Endothelial cell of umbilical vein (primary cell): Measurements from ENCODE around the gene MBD5.

Experiments used
- POLR2A ChIP-seq: IDR thresholded peaks from 2 replicates; pipeline ENCODE4 v1.6.1; 2012; ENCODE audit warnings: low read depth, mild to moderate bottlenecking, control low read depth, low read length
- POLR2AphosphoS5 ChIP-seq: IDR thresholded peaks from 2 replicates; pipeline ENCODE4 v1.6.1; 2012; ENCODE audit warnings: low read depth, mild to moderate bottlenecking, control low read depth, low read length, moderate library complexity; ENCODE audit not compliant: insufficient read depth
- TF ChIP-seq, protein P1 (sequence below), 2 donors: IDR thresholded peaks; 1 replicate in 1 of 2; 2 replicates in 1 of 2; pipeline ENCODE4 v1.5.1; 2011; ENCODE audit warnings: low read length in 2 of 2, mild to moderate bottlenecking in 2 of 2, moderate library complexity in 2 of 2, control low read depth in 1 of 2, inconsistent platforms in 1 of 2, low read depth in 1 of 2; ENCODE audit not compliant: insufficient read depth in 1 of 2; ENCODE audit errors: extremely low read depth in 1 of 2

GRCh38 chr2:148475626-148476025 lies 454.7 kb downstream of the MBD5 start:
- TF ChIP-seq, protein P1, sequence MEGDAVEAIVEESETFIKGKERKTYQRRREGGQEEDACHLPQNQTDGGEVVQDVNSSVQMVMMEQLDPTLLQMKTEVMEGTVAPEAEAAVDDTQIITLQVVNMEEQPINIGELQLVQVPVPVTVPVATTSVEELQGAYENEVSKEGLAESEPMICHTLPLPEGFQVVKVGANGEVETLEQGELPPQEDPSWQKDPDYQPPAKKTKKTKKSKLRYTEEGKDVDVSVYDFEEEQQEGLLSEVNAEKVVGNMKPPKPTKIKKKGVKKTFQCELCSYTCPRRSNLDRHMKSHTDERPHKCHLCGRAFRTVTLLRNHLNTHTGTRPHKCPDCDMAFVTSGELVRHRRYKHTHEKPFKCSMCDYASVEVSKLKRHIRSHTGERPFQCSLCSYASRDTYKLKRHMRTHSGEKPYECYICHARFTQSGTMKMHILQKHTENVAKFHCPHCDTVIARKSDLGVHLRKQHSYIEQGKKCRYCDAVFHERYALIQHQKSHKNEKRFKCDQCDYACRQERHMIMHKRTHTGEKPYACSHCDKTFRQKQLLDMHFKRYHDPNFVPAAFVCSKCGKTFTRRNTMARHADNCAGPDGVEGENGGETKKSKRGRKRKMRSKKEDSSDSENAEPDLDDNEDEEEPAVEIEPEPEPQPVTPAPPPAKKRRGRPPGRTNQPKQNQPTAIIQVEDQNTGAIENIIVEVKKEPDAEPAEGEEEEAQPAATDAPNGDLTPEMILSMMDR (IDR thresholded peaks at IDR 0.05; ENCODE audit: extremely low read depth in 1 of 2, insufficient read depth in 1 of 2, low read depth in 1 of 2, low read length in 2 of 2), result no peak
- TF ChIP-seq POLR2AphosphoS5 (no peak), POLR2A (no peak)
